Uterus (tissue), 2 donors: ENCODE data around the gene C9orf78.

ENCODE experiments used
- CTCF ChIP-seq, 4 experiments: fragments of 200-600 bp in 2 of 4; fragments of 450-650 bp in 2 of 4; sonication (generic) in 2 of 4; IDR thresholded peaks; one replicate each; pipeline ENCODE4 v1.5.1; 2016 to 2019; ENCODE audit warnings: antibody characterized with exemption in 4 of 4, mild to moderate bottlenecking in 2 of 4, moderate library complexity in 1 of 4
- POLR2A ChIP-seq, 2 donors: fragments of 450-650 bp; IDR thresholded peaks; one replicate each; pipeline ENCODE4 v1.6.1; 2016; ENCODE audit warnings: antibody characterized with exemption in 2 of 2, mild to moderate bottlenecking in 1 of 2, moderate library complexity in 1 of 2

GRCh38 chr9:129786481-129786880 lies 48.6 kb downstream of the C9orf78 start:
- TF ChIP-seq CTCF (IDR thresholded peaks at IDR 0.05) = no peak
- no peak for TF ChIP-seq POLR2A (IDR thresholded peaks at IDR 0.05)
